ENCODE measurements around the gene PGM1. TPM values are rescaled to one million over a fixed set of nuclear protein-coding genes. Genes with fewer than 3 reads are reported as not detected.

PGM1 gene
- total and polyA plus RNA-seq, 2 of the 4 experiments (the other 2 are of a cell fraction): 42.6 to 94.5 TPM

DNA sequence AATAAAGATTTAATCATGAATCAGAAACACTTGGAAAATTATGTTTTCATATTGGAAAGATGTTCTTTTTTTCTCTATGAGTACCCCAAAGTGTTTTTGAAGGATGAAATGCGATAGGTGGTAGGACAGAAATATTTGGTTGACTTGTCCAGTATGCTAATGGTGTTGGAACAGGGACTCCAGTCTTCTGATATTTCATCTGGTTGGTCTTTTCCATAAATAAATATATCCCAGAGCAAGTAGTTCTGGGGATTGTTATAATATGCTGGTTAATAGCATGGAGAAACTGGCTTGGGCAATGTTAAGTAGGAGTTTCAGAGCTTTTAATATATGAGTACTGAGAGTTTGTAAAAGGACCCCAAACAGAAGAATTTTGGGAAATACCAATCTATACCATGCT is 8.7 kb downstream of the PGM1 start:
- Histone ChIP-seq H3K9ac (ENCODE audit: low read depth, low read length) (no peak overlapping the region), H3K27ac (ENCODE audit: insufficient read depth, low read length) (no peak overlapping the region), H3K14ac (replicated peaks; ENCODE audit: low read depth, low read length) (no peak overlapping the region), H2AFZ (replicated peaks; ENCODE audit: low read length, poor library complexity) (no peak overlapping the region), H2AK9ac (replicated peaks; ENCODE audit: low read depth, low read length, poor library complexity) (no peak overlapping the region), H3K4ac (ENCODE audit: low read depth, low read length) (no peak overlapping the region), H3K79me1 (ENCODE audit: low read depth in 1 of 2, low read length in 2 of 2) (peaks cover 35 to 37% of the 10 kb centered on the region in 2 experiments), H3K18ac (ENCODE audit: low read depth, low read length) (no peak overlapping the region), H3K4me3 (ENCODE audit: insufficient read depth, low read depth, low read length) (no peak overlapping the region), H3K4me2 (ENCODE audit: low read depth, low read length) (no peak overlapping the region), H2AK5ac (ENCODE audit: low read depth, low read length) (no peak overlapping the region), H3K9me1 (ENCODE audit: insufficient read depth, low read length) (peaks cover 3% of the 10 kb centered on the region; the same call in 1 of the 2 replicates), H2BK5ac (ENCODE audit: low read depth, low read length, poor library complexity, severe bottlenecking) (no peak overlapping the region), H4K20me1 (ENCODE audit: insufficient read depth, low read length) (peaks cover 13% of the 10 kb centered on the region; the same call in 1 of the 2 replicates), H3K23ac (ENCODE audit: low read depth, low read length) (no peak overlapping the region), H2BK20ac (ENCODE audit: low read depth, low read length) (no peak overlapping the region), H3K27me3 (ENCODE audit: control insufficient read depth, insufficient read depth, low read length) (no peaks in the 10 kb centered on the region), H3K9me3 (ENCODE audit: control insufficient read depth, insufficient read depth, low read length) (no peaks in the 10 kb centered on the region), H4K5ac (ENCODE audit: low read depth, low read length) (no peak overlapping the region), H3K36me3 (ENCODE audit: control insufficient read depth, insufficient read depth, low read length) (no peaks in the 10 kb centered on the region; the same call in 1 of the 2 replicates), H2BK120ac (ENCODE audit: low read depth, low read length) (no peak overlapping the region), H3K56ac (ENCODE audit: extremely low read depth, insufficient read depth, low read length) (no peak overlapping the region), H4K8ac (ENCODE audit: low read depth in 2 of 2, low read length in 2 of 2) (no peak overlapping the region), H2BK15ac (ENCODE audit: low read depth, low read length) (no peak overlapping the region), H4K91ac (ENCODE audit: insufficient read depth, low read depth, low read length) (no peak overlapping the region), H3K4me1 (ENCODE audit: control insufficient read depth, insufficient read depth, low read length) (0 out of 2 replicates have a peak, but pooled peaks cover 2% of the 10 kb centered on the region)
- ATAC-seq (ENCODE audit: low read depth): no peak
- intact Hi-C loops (cut with micrococcal nuclease): no loop called here
- ChIA-PET POLR2A (ENCODE audit: unreplicated experiment) (no interaction called here), CTCF (no interaction called here)
- BruUV-seq (replicated peaks): no TSS peak
- no CpG with 5 or more reads among the region's 1 CpG for WGBS, 2 experiments (ENCODE audit: extremely low coverage in 2 of 2, insufficient read length in 1 of 2)
- in situ Hi-C loops (cut with MboI; ENCODE audit: low sequenced_read_pairs): no loop called here
- TF ChIP-seq NFE2L2 (IDR thresholded peaks at IDR 0.05; ENCODE audit: low read depth, low read length) (no peak), MXI1 (IDR thresholded peaks at IDR 0.05; ENCODE audit: borderline replicate concordance, low read depth, low read length) (no peak), SMC3 (IDR thresholded peaks at IDR 0.05; ENCODE audit: low read depth, low read length) (no peak), CEBPB (IDR thresholded peaks at IDR 0.05; ENCODE audit: low read depth, low read length) (no peak), BHLHE40 (IDR thresholded peaks at IDR 0.05; ENCODE audit: low read depth, low read length) (no peak), MAZ (IDR thresholded peaks at IDR 0.05; ENCODE audit: borderline replicate concordance, low read depth, low read length) (no peak), RFX5 (IDR thresholded peaks at IDR 0.05; ENCODE audit: low read depth, low read length) (no peak), MAFK (IDR thresholded peaks at IDR 0.05; ENCODE audit: low read depth, low read length) (no peak), POLR2A (IDR thresholded peaks at IDR 0.05; ENCODE audit: low read depth, low read length) (no peak), RCOR1 (IDR thresholded peaks at IDR 0.05; ENCODE audit: insufficient replicate concordance, low read length) (no peak), CHD1 (IDR thresholded peaks at IDR 0.05; ENCODE audit: low read depth, low read length) (no peak), FOS (IDR thresholded peaks at IDR 0.05; ENCODE audit: low read depth, low read length) (no peak), RAD21 (IDR thresholded peaks at IDR 0.05; ENCODE audit: low read length) (no peak)
- TF ChIP-seq, protein P1, sequence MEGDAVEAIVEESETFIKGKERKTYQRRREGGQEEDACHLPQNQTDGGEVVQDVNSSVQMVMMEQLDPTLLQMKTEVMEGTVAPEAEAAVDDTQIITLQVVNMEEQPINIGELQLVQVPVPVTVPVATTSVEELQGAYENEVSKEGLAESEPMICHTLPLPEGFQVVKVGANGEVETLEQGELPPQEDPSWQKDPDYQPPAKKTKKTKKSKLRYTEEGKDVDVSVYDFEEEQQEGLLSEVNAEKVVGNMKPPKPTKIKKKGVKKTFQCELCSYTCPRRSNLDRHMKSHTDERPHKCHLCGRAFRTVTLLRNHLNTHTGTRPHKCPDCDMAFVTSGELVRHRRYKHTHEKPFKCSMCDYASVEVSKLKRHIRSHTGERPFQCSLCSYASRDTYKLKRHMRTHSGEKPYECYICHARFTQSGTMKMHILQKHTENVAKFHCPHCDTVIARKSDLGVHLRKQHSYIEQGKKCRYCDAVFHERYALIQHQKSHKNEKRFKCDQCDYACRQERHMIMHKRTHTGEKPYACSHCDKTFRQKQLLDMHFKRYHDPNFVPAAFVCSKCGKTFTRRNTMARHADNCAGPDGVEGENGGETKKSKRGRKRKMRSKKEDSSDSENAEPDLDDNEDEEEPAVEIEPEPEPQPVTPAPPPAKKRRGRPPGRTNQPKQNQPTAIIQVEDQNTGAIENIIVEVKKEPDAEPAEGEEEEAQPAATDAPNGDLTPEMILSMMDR (conservative IDR thresholded peaks at IDR 0.05; ENCODE audit: low read depth, low read length): no peak
- TF ChIP-seq, protein P2, sequence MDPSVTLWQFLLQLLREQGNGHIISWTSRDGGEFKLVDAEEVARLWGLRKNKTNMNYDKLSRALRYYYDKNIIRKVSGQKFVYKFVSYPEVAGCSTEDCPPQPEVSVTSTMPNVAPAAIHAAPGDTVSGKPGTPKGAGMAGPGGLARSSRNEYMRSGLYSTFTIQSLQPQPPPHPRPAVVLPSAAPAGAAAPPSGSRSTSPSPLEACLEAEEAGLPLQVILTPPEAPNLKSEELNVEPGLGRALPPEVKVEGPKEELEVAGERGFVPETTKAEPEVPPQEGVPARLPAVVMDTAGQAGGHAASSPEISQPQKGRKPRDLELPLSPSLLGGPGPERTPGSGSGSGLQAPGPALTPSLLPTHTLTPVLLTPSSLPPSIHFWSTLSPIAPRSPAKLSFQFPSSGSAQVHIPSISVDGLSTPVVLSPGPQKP (IDR thresholded peaks at IDR 0.05; ENCODE audit: borderline replicate concordance, low read depth, low read length): no peak
- TF ChIP-seq, protein P3, sequence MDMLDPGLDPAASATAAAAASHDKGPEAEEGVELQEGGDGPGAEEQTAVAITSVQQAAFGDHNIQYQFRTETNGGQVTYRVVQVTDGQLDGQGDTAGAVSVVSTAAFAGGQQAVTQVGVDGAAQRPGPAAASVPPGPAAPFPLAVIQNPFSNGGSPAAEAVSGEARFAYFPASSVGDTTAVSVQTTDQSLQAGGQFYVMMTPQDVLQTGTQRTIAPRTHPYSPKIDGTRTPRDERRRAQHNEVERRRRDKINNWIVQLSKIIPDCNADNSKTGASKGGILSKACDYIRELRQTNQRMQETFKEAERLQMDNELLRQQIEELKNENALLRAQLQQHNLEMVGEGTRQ (IDR thresholded peaks at IDR 0.05; ENCODE audit: low read depth, low read length): no peak
- no peak for DNase-seq
- dilution Hi-C loops (cut with HindIII; ENCODE audit: low sequenced_read_pairs, unreplicated experiment): no loop called here

Data from IMR-90 (cell line).